Lower leg skin (tissue), 3 donors: ENCODE results near the gene SLC4A4.

Source experiments
- POLR2A ChIP-seq, 2 donors: fragments of 450-650 bp; IDR thresholded peaks; one replicate each; pipeline ENCODE4 v1.6.1; 2016 to 2017; ENCODE audit warnings: antibody characterized with exemption in 2 of 2, mild to moderate bottlenecking in 1 of 2, moderate library complexity in 1 of 2
- TF ChIP-seq, protein P1 (sequence below), 3 donors: fragments of 450-650 bp; IDR thresholded peaks; one replicate each; pipeline ENCODE4 v1.5.1; 2016; ENCODE audit warnings: antibody characterized with exemption in 3 of 3, mild to moderate bottlenecking in 3 of 3, moderate library complexity in 2 of 3

DNA sequence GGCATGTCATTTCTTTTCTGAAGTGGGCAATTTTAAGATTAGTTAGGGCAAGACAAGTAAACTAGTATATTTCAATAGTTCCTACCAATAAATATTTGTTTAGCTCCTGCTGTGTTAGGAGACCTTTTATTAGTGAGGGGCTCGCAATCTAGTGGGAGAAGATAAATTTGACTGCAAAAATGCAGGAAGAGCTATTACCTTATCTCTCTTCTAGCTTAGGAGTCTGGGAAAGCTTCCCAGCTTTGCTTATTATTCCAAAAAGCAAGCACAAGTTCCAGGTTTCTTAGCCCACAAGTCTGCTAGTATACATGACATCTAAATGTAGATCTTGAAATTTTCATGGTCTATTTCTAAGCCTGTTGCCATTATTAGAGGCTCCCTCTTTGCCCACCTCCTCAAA, 254.0 kb downstream of the SLC4A4 start:
- TF ChIP-seq, protein P1, sequence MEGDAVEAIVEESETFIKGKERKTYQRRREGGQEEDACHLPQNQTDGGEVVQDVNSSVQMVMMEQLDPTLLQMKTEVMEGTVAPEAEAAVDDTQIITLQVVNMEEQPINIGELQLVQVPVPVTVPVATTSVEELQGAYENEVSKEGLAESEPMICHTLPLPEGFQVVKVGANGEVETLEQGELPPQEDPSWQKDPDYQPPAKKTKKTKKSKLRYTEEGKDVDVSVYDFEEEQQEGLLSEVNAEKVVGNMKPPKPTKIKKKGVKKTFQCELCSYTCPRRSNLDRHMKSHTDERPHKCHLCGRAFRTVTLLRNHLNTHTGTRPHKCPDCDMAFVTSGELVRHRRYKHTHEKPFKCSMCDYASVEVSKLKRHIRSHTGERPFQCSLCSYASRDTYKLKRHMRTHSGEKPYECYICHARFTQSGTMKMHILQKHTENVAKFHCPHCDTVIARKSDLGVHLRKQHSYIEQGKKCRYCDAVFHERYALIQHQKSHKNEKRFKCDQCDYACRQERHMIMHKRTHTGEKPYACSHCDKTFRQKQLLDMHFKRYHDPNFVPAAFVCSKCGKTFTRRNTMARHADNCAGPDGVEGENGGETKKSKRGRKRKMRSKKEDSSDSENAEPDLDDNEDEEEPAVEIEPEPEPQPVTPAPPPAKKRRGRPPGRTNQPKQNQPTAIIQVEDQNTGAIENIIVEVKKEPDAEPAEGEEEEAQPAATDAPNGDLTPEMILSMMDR (IDR thresholded peaks at IDR 0.05) = no peak
- no peak for TF ChIP-seq POLR2A (IDR thresholded peaks at IDR 0.05)
